DMS53 (cell line): ENCODE results near the gene TMCC1.
"Not testable (repeated sequence)": the region's sequence is repeated elsewhere in the genome, so short reads cannot be mapped to it uniquely, and the experiment has no call there.

Experiments
- DNase-seq: peaks from one replicate; lab custom pipeline; 2025; lab: John Stamatoyannopoulos, UW

Gene TMCC1

GRCh38 chr3:129835198-129835597, 58.3 kb downstream of the TMCC1 start:
- DNase-seq = no peak

- no peak for DNase-seq
These were observed 58.9 kb downstream of the TMCC1 start for GRCh38 chr3:129834580-129834979.

DNA sequence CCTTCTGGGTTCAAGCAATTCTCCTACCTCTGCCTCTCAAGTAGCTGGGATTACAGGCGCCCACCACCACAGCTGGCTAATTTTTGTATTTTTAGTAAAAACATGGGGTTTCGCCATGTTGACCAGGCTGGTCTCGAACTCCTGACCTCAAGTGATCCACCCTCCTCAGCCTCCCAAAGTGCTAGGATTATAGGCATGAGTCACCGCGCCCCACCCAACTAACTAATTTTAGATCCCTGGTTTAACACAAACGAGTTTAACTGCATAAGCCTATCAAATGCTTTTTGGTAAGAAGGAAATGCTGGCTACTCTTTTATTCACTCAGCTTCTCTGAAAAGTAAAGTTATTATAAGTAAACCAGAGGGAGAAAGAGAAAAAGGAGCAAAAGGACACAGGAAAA, 61.6 kb downstream of the TMCC1 start:
- DNase-seq = not testable (repeated sequence)

GRCh38 chr3:129831503-129831902, 62.0 kb downstream of the TMCC1 start:
- DNase-seq = no peak

DNA sequence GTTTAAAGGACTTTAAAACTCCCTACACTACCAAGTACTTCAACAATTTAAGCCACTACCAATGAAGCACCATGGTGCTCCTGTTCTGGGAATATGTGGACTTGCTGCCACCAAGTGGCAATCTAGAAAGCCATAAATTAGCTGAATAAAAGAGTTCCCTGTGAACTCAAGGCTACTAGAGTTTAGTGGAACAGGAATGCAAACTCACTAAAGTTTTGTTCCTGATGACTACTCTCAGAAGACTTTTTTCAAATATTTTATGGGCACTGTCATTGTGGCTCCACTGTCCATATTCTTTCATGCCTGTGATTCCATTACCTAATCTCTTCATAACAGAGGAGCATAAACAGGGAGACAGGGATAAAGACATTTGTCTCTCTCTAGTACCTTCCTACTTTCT, 63.9 kb downstream of the TMCC1 start:
- DNase-seq = peak; percentile 70

DNA sequence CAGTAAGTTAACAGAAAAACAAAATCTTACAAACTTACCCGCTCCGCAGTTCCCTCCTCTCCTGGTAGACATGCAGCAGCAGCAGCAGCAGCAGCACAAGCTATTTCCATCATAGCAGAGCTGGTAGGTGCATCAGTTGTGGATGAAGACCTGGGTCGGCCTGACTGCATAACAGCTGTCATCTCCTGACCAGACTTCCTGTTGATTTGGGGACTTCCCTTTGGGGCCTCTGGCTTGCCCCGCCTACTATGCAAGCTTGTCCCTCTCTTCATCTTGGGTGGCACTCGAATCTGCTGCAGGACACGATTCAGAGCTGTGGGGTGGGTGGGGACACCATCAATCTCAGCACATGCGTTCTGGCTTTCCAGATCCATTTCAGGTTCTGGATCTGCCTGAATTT, 65.7 kb downstream of the TMCC1 start:
- DNase-seq = no peak

- DNase-seq = peak; percentile 72
These were observed 68.5 kb downstream of the TMCC1 start for GRCh38 chr3:129824926-129825541.

DNA sequence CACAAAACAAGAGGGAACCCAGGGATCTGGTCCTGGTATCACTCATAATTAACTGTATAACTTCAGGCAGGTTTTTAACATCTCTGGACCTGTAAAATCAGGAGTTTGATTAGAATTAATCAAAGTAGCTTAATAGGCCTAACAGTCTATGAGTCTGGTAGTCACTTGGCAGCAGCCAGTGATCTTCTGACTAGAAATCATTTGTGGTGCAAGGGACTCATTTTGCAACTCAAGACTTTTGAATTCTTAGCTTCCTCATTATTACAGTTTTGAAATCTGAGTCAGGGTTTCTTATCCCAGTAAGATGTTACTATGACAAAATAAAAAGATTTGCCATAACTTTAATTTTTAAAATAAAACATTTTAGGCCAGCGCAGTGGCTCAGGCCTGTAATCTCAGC, 70.8 kb downstream of the TMCC1 start:
- DNase-seq = no peak

DNA sequence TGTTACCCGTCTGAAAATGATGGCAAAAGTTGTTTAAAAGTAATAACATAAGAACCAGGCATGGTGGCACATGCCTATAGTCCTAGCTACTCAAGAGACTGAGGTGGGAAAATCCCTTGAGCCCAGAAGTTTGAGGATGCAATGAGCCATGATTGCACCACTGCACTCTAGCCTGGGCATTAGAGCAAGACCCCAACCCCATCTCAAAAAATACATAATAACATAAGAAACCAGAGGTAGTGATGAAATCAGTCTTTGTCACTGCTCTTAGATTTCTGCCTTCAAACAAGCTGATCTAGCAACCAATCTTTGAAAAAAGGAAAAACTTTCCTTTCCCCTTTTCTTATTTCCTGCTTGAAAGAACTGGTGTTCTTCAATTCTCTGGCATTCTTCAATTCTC, 71.3 kb downstream of the TMCC1 start:
- DNase-seq = no peak

DNA sequence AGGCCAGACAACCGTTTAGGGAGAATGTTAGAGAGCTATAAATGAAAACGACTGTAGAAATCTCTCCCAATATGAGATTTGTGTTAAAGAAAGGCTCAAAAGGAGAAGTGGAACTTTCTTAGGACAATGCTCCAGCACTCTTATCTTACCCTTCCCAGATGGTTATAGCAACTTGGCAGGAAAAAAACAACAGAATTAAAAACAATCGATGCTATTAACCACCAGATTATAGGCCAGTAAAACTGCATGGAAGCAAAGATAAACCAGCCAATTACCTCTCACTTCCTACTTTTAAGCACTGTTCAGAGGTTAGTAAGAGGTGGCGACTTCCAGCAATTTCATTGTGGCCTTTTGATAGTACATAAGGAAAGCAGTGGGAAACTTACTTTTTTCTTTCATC, 72.9 kb downstream of the TMCC1 start:
- no peak for DNase-seq

DNA sequence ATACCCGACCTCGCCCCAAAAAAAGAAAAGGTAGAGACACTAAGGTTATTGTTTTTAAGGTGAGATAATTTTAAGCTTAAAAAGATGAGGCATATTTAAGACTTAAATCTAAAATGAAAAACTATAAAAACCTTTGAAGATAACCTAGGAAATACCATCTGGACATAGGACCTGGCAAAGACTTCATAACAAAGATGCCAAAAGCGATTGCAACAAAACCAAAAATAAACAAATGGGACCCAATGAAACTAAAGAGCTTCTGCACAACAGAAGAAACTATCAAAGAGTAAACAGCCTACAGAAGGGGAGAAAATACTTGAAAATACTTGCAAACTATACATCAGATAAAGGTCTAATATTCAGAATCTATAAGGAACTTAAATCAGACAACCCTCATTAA, 80.9 kb downstream of the TMCC1 start:
- DNase-seq = no peak

DNA sequence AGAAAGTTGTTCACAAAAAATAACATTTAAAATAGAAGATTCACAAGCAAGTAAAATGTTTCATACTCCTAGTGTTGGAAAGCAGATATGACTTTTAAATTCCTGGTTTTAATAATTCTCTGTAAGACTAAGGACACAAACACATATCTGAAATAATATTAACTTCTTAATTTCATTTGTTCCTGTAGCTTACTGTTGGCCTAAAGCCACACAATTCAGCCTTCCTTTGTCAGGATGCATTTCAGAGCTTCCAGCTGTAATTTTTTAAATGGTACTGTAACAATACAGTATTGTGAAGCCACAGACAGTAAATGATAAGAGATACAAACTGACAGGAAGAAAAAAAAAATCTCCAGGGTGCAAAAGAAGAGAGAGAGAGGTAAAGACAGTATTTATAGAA, 84.2 kb downstream of the TMCC1 start:
- DNase-seq = no peak

DNA sequence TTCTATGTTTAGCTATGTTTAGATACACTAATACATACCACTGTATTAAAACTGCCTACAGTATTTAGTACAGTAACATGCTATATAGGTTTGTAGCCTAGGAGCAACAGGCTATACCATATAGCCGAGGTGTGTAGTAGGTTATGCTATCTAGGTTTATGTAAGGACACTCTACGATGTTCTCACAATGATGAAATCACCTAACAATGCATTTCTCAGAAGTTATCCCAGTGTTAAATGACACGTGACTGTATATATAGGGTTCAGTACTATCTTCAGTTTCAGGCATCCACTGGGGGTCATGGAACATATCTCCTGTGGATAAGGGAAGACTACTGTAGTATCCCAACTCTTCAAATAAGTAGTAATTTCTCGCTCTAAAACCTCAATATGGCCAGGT, 97.4 kb downstream of the TMCC1 start:
- no peak for DNase-seq

DNA sequence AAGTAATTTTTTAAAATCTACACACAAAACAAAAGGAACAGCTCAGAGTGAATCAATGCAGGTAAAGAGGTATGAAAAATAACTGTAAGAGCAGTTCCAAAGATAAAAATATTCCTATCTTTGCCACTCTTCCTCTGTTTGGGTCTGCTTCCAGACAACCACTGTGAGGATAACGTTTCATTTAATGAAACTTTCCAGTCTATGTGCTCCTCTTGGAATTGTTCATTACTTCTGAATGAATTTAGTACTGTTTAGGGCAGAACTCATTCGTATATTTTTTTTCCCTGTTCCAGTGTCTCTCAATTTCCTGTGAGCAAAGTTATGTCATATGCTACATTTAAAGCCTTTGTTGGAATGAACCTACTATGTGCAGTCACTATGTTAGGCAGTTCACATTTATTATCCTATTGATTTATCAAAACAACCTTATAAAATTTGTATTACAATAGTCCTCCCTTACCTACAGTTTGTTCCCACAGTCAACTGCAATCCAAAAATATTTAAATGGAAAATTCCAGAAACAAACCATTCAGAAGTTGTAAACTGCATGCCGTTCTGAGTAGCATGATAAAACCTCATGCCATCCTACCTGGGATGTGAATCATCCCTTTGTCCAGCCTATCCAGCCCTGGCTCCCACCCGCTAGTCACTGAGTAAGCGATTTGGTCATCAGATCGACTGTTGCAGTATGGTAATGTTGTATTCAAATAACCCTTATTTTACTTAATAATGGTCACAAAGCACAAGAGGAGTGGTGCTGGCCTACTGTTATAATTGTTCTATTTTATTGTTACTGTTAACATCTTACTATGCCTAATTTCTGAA, 98.1 kb downstream of the TMCC1 start:
- no peak for DNase-seq

DNA sequence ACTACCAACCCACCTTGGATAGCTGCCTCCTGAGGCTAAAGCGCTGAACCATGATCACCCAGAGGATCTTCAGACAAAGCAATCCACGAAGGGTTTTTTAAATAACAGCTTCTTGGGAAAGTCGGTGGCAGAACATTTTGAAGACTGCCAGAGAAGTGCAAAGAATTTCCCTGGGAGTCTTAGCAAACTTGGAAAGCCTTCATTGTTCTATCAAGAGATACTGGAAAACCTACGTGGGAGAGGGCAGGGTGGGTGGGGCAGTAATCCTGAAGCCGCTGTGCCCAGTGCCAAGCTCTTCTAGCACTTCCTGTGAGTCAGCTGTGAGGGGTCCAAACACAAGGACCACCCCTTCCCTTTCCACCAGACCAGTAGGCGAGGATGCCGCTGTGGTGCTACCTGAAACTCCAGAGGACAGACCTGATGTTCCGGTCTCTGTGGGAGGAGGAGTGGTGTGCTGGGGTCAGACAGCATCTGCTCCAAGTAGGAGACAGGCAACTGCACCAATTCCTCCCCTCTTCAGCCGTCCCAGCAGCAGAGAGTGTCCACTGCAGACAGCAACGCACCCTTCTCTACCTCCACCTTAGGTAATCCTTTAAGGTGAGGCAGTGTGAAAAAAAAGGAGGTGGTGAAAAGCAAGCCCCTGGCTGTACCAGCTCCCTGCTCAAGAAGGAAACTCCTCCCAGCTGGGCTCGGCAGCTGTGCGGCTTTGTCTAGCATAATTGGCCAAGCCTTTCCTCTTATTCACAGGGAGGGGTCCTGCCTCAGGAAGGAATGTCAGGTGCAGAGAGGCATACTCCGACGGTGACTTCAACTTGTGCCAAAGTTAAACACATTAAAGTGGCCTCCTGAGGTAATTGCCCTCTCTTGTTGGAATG, 99.0 kb downstream of the TMCC1 start:
- DNase-seq = no peak

- DNase-seq = no peak
These were observed 99.6 kb downstream of the TMCC1 start for GRCh38 chr3:129793942-129794310.

DNA sequence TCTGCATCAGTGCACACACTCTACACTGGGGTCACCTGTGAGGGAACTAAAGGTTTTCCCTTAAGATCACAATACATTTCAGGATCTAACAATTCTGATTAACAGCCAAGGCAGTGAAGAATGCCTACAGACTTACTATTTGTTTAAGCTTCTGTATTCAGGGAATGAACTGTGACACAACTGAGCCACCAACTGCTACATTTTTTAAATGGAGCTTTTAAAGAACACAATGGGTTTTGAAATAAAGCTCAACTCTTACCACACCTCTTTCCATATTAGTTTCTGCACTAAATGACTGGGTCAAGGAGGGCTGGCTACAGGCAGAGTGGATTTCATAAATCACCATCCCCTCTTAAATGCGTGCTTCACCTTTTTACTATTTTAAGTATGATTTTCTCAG, 100.2 kb downstream of the TMCC1 start:
- DNase-seq = no peak

DNA sequence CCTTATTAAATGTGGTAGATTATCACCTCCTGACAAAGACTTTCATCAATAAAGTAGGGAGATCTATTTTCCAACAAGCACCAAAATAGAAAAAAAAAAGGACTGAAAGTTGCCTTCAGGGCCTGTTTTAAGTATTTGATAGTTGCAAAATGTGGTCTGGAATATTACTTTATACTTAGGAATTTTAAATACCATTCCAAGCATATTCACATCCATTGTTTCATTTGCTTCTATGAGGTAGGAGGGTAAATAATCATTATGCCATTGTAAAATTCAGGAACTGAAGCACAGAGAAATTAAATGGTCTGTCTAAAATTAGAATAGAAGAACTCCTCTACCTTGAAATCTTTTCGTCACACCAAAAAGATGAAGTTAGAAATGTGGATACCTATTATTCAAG, 110.0 kb downstream of the TMCC1 start:
- DNase-seq = no peak

- DNase-seq = no peak
These were observed 114.6 kb downstream of the TMCC1 start for GRCh38 chr3:129778871-129779270.

- no peak for DNase-seq
These were observed 115.7 kb downstream of the TMCC1 start for GRCh38 chr3:129777806-129778205.

DNA sequence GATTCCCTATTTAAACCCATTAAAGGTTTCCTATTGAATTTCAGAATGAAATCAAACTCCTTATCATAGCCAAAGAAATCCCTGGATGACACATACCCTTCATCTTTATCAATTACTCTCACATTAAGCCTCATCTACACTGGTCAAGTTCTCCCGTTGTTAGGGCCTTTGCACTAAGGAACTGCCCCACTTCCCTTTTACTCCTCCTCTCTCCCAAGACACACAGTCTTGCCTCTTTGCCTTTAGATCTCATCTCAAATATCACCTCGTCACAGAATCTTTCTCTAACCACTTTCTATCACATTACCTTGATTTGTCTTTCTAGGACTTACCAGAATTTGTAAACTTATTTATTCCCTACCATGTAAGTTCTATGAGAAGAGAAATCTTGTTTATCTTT, 117.6 kb downstream of the TMCC1 start:
- no peak for DNase-seq

- DNase-seq = no peak
These were observed 119.5 kb downstream of the TMCC1 start for GRCh38 chr3:129773691-129774663.
